Fibroblast of skin of scalp (primary cell): ENCODE data around the gene THSD7A.

Experiments used
- DNase-seq: peaks from one replicate; pipeline ENCODE4 v3.0.0-alpha.2; 2013

THSD7A gene

DNA sequence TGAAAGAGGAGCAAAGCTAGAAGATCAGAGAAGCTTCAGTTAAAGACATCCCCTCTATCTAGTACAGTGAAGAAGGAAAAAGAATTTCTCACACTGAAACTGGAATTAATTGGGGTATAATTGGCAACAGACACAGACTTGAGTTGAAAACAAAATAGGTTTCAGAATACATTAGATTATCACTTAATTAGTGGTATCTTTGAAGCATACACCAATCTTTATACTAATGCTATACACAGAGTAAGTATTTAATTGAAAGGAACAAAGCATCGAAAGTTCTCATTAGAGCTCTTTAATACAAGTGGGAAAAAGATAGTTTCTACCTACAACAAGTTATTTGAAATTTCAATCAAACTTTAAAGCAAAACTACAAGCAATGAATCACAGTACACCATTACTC is 128.2 kb downstream of the THSD7A start:
- DNase-seq: no peak

DNA sequence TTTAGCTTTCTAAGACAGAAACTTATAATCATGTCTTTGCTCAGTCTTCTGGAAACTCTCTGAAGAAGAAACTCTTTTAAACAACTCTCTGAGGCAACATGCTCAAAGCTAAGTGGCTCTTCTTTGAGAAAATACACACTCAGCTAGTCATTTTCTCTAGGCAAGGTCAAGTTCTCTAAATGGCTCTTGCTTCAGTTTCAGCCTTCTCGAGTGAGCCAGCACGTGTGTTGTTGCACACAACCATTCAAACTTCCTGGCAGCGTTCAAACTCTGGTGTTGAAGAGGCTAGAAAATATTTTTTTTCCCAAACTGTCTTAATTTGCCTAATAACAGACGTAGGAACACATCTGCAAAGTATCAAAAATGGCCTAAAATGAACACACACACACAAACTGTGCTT is 129.1 kb downstream of the THSD7A start:
- no peak for DNase-seq

DNA sequence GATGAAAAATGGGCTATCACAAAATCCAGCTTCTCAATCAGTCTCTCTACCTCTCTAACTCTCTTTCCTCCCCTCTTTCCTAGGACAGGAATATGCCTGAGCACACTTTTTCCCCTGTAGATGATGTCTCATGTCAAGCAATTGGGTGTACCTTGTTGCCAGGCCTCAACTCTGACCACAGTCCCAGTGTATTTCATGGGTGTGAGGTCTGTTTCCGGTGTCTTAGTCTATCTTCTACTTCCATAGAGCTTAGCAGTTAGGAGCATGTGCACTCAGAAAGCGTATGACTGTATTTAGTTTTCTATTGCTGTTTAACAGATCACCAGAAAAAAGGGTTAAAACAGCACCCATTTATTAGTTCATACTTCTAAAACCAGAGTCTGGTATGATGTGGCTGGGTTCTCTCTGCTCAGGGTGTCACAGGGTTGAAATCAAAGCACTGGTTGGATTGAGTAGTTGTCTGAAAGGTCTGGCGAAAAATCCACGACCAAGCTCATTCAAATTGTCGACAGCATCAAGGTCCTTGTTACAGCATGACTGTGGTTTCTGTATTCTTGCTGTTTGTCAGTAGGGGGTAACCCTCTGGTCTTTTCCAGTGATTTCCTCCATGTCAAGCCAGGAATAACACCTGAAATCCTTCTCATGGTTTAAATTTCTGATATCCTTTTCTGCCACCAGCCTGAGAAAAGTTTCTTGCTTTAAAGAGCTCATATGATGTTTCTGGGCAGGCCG is 130.0 kb downstream of the THSD7A start:
- DNase-seq: no peak

DNA sequence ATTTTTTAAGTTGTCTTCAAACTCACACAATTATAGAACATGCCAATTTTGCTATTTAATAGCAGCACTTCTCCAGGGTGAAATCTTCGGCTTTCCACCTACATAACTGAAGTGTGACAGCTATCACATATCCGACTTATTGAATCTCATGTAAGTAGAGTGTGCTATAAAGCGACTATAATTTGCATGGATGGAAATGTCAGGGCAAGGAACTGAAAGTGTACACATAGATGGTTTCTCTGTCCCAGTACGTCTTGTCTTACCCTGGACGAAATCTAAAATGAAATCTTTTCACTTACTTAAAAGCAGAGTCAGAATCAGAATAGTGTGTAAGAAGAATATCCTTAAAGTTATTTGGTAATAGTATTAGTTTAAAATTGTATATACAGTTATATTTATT is 132.3 kb downstream of the THSD7A start:
- DNase-seq: no peak

DNA sequence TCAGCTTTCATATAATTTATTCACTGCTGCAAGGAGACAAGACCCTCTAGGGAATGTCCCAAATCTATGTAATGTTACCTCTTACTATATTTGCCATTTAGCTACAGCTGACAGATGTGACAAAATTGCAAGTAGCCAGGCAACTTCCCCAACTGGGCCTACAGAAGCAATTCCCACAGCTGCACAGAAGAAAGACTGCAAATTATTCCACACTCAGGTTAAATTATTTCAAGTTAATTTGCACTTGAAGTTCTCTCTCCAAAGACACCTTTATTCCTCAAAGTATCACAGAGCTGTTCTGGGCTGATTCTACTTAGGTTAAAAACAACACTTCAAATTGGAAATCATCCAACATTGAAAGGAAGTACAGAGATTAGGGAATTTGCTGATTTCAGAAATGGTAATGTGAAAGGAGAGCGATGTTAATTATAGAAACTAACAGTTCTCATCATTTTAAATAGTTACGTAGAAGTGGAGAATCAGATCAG is 133.6 kb downstream of the THSD7A start:
- no peak for DNase-seq

DNA sequence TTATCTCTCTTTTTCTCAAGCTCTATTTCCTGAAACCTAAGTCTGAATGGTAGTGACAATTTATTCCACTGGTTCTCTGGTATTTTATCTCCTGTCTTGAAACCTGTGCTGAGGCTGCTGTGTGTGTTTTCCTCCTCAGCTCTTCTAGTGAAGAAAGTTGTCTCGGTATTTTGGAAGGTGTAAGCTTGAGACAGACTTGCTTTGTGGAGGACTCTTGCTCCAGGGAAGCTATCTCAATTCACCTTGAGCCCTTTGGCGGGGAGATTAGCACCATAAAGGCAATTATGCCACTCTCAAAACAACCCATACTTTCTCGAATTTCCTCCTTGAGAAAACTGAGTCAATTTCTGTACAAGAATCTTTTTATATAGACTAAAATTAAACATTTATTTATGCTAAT is 141.6 kb downstream of the THSD7A start:
- DNase-seq: no peak

DNA sequence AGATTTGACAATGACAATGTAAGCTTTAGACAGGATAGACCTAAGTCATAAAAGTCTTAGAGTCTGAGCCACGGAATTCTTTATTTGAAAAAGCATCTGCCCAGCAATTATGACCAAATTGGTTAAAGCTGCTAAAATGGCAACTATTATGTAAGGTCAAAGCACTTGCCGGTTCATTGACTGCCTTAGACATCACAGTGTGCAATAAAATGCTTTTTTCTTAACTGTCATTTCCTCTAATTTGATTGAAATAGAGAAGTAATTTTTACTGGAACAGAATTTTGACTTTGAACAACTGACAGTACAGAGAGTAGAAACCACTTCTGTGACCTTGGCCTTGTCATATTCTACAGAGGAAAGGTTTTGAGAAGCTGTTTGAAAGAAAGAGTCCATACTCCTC is 142.9 kb downstream of the THSD7A start:
- DNase-seq: no peak

DNA sequence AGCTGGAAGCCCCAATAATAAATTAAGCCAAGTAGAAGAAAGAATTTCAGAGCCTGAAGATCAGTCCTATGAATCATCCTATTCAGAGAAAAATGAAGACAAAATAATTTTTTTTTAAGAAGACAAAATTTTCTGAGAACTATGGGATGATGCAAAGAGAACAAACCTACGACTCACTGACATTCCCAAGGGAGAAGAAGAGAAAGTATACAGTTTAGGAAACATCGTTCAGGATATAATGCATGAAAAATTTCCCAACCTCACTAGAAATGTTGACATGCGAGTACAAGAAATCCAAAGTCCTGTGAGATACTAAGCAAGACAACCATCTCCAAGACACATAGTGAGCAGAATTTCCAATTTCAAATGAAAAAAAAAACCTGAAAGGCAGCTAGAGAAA is 150.5 kb downstream of the THSD7A start:
- DNase-seq: peak; percentile 62

DNA sequence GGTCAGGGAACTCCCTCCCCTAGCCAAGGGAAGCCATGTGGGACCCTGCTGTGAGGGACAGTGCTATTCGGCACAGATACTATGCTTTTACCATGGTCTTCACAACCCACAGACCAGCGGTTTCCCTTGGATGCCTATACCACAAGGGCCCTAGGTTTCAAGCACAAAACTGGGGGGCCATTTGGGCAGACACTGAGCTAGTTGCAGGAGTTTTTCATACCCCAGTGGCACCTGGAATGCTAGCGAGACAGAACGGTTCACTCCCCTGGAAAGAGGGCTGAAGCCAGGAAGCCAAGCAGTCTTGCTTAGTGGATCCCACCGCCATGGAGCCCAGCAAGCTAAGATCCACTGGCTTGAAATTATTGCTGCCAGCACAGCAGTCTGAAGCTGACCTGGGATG is 156.8 kb downstream of the THSD7A start:
- DNase-seq: no peak

DNA sequence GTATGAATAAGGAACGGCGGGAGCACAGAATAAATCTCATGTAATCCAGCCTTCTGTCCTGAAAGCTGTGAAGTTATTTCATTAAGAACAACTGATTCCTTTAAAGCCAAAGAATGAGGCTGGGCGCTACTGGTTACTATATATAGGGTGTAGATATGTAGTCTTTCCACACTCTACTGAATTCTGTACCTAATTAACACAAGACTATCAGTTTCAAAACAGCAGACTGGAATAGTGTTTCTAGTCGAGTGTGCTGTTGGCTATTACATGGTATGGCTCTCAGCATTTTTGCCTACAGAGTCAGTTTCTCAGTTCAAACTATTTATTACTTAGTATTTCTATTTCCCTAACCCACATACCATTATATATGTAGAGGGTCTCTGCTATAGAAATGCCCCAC is 163.3 kb downstream of the THSD7A start:
- no peak for DNase-seq

DNA sequence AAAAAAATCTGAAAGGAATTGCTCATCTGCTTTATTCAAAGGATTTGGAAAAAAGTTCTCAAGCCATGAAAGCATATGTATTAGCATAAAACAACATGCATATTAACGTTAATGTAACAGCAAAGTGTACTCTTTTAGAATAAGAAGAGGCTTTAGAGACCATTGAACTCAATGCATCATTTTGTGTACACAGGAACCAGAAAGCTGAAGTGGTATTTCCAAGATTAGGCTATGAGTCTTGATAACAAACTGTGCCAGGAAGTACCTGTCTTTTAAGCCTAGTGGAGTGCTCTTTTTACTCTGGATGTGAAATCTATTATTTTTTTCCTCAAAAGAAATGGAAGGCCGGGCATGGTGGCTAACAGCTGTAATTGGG is 164.2 kb downstream of the THSD7A start:
- DNase-seq: no peak

DNA sequence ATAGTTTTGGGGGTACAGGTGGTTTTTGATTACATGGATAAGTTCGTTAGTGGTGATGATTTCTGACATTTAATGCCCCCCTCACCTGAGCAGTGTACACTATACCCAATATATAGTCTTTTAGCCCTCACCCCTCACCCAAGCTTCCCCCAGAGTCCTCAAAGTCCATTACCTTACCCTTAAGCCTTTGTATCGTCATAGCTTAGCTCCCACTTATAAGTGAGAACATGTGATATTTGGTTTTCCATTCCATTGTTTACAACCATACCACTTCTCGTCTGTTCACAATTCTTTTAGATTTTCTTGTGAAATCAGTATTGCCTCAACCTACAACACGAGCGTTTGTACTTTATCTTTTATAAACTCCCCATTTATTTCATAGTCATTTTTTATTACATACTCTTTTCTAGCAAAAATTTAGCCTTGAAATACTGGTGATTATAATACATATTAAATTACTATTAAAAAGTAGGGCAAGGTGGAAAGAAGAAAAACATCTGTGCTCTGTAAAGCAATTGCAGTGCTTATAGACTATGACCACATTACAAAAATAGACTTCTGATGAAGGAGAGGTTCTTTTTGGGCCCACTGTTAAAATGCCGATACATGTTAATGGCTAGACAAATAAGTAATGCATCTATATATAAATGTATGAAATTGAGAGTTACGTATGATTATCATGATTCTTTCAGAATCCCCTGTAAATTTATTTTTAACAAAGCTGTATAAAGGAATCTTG is 164.8 kb downstream of the THSD7A start:
- DNase-seq: no peak

DNA sequence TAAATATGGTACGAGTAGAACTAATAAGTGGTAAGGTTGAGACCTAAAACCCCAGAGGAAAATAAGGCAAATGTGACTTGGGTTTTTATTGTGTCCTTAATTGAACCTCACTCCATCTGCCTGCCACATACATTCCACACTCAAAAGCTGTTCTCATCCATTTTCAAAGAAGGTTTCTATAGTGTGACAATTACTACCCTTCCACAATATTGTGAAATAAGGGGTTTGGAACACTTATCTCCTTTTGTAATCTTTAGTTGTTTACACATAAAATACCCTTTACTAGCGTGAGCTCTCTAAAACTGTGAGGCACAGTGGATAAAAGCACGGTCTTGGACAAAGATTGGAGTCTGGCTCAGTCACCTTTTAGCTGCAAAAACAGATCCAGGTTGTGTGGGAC is 166.6 kb downstream of the THSD7A start:
- DNase-seq: no peak

DNA sequence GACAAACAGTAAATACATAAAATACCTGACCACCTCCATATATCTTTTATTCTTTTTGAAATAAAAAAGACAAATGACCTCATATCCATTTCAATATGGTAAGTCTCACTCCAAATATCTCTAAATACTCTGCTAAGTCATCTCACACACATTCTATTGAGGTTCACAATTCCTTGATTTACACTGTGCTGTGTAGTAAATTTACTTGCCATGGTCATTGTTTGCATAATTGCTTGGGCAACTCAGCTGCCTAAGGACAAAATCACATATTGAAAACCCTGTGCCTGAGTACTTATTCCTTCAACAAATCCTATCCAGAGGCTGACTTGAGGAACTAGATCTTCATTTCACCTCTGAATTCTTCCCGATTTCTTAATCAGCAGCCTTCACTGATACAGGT is 176.4 kb downstream of the THSD7A start:
- no peak for DNase-seq

DNA sequence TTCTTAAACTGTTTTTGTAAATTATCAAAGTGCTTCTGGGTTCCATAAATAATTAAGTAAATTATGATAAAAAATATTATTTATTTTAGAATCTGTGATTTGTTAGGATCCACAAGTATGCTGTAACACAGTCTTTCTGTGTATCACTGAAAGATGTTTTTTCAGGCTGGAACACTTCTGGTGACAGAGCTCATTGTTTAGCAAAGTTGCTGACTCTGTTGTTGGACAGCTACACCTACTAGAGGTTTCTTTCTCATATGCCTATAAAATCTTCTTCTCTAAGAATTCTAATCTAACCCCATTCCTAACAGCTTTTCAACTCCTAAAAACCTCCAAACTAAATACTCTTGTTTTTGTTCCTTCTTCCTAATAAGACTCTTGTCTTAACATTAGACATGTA is 176.8 kb downstream of the THSD7A start:
- DNase-seq: no peak

DNA sequence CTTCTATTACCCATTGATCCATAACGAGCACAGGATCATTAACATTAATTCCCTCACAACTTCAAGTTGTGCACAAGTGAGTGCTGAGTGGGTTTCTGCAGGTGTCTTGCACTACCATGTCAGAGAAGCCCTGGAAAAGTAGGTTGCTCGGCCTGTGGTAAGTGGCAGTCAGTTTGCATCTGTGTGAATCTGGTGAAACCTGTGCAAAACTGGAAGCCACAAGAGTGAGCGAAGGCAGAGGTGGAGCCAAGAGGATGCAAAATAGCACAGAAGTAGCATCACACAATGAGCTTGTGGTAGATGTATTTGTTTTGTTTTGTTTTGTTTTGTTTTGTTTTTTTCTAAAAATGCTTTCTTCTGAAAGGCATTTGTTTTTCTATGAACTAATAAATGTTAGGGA is 181.5 kb downstream of the THSD7A start:
- DNase-seq: no peak

DNA sequence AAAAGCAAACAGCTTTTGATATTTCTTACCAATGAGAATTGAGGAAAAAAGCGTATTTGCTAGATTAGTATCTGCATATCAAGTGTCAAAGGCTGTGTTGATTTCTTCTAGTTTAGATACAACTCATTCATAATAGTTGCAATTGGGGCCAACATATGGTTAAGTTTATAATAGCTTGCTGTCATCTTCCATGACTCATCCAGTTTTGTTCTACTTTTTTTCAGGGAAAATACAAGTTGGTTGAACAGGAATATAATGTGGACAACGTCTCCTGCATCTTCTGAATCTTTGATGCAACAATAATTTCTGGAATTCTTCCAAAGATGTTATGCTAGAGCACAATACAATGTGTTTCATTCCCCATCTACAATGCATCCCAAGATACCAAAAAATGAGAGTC is 182.0 kb downstream of the THSD7A start:
- DNase-seq: no peak

DNA sequence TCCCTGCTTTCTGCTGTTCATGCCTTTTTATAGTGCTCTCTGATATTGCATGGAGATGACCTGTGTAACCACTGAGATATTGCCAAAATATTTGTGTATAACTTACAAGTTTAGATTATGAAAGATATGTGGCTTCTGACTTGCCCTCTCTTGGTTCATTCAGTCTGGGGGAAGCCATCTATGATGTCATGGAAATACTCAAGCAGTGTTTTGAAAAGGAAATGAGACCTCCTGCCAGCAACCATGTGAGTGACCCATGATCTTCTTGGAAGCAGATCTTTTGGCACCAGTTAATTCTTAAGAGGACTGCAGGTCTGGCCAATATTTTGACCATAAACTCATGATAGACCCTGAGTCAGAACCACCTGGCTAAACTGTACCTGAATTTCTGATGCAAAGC is 183.0 kb downstream of the THSD7A start:
- DNase-seq: peak; percentile 29

DNA sequence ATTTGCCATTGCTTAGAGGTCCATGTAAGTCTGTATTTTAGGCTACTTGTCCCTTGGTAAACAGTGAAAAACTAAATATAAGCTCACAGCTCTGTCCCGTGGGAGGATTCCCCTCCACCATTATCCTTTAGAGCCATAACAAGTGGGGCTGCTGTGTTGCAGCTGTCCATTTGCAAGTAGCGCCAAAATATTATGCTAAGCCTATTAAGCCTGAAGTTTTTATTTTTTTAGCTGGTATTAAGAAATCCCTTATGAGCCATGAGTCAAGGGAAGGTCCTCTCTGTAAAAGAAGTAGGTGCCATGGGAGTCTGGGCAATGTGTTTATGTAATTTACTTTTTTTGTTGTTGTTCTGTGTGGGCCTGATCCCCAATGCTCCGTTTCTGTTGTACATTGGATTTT is 183.9 kb downstream of the THSD7A start:
- DNase-seq: no peak

DNA sequence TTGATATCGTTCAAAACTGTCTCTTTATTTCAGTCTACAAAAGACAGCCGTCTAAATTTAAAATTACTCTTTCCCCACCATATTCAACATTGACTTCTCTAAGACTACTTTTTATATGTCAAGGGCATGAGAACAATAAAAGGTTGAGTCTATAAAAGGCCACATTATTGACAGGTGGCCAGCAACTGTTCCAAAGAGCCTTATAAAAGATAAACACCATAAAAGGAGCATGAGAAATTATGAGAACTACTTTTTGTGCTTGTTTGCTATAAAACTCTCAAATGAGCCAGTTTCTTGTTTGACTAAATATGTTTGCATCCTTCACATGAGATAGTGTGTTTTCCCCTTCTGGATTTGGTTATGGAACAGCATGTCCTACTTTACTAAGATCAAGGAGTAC is 189.2 kb downstream of the THSD7A start:
- DNase-seq: no peak

DNA sequence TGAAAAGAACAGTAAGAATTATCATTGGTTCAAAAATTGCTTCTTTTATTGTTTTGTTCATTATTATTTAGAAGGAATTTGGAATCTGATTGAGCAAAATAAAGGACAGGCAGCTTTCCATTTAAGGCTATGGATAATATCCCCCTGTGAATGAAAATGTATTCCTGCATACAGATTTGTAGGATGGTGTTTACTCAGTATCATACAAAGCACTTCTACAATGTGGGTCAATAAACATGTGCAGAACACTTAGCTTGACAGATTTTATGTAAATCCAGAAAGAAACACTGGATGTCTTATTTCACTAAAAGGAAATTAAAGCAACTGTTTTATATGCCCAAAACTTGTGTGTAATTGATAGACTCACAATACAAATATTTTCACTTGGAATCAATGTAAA is 189.7 kb downstream of the THSD7A start:
- no peak for DNase-seq

DNA sequence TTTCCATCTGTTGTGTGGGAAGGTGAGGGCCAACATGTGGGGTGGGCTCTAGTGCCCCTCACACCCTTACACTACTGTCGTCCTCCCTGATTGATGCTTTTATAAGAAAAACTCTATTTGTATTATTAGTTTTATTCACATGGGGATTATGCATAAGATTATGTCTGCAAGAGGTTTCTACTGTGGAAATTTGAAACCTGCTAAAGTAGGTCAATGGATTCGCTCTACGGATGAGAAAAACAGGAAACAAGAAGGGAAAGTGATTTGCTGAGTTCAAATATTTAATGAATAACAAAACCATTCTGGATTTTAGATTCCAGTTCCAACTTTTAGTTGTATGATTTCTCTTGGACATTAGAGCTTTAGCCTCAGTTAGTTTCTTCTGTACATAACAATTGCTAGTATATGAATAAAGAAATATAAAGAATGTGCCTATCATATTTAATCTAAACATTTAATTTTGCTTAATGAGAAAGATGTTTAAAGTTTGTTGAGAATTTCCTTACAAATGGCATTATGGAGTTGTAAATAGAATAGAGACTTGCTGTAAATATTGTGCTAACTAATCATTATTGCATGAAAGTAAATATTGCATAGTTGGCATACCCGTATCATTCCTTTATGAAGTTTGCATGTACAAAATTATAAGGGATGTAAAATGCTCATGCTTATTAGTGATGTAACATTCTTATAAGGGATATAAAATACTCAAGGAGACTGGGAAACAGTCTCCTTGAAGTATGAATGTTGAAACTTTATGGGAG is 193.8 kb downstream of the THSD7A start:
- DNase-seq: no peak

DNA sequence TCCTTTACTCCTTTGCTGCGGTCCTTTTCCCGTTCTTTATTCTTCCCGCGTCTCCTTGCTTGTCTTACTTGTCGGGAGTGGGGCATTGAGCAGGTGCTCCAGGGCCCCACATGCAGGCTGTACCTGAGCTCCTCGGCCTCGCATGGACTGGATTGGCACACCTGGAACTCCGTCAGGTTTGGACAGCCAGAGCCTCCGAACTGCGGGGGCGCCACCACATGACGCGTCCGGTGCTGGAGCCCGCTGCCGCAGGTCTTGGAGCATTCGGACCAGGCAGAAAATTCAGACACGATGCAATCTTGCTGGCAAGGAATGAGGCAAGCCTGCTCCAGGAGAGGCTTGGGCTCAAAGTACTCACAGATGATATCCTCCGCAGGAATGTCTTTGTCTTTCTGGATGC is 195.7 kb downstream of the THSD7A start:
- no peak for DNase-seq

DNA sequence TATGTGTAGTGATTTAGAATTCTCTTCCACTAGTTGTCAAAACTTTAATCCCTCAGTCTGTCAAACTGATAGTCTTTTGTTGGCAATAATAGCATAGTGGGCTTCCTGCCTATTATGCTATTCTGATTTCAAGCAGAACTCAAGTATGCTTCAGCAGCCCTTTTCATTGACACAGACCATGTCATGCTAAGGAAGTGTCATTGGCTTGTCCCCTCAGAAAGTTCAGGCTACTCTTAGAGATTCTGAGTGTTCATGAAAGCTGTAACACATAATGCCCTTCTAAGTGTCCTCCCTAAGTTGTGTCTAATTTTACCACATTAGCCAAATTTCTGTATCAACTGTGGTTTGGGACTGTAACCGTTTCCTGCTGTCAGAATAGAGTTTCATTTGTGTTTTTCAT is 198.7 kb downstream of the THSD7A start:
- no peak for DNase-seq
